Transverse colon (tissue), 4 donors: ENCODE data around the gene KIF26A. TPM values are rescaled to one million over a fixed set of nuclear protein-coding genes. Genes with fewer than 3 reads are reported as not detected.

Source experiments
- DNase-seq: peaks from one replicate; pipeline ENCODE4 v3.0.0-alpha.2; 2019
- H3K27ac ChIP-seq, 4 donors: fragments of 200-600 bp; sonication (generic); 2 replicates each; pipeline ENCODE4 v1.5.1; 2016 to 2018; ENCODE audit warnings: inconsistent platforms in 4 of 4
- H3K27me3 ChIP-seq: fragments of 200-600 bp; sonication (generic); 2 replicates; pipeline ENCODE4 v1.5.1; 2017; ENCODE audit warnings: inconsistent platforms
- H3K36me3 ChIP-seq, 4 donors: fragments of 200-600 bp; sonication (generic); 2 replicates each; pipeline ENCODE4 v1.5.1; 2017 to 2019; ENCODE audit warnings: inconsistent platforms in 4 of 4
- H3K4me1 ChIP-seq, 4 donors: fragments of 200-600 bp; sonication (generic); 2 replicates each; pipeline ENCODE4 v1.5.1; 2017 to 2020; ENCODE audit warnings: inconsistent platforms in 4 of 4
- H3K4me3 ChIP-seq, 4 donors: fragments of 200-600 bp; sonication (generic); 1 replicate in 1 of 4; 2 replicates in 3 of 4; pipeline versions ENCODE4 v1.5.1 to v1.6.1; 2017 to 2019; ENCODE audit warnings: inconsistent platforms in 4 of 4
- H3K9me3 ChIP-seq, 2 donors: fragments of 200-600 bp; sonication (generic); 2 replicates each; pipeline ENCODE4 v1.5.1; 2017 to 2019; ENCODE audit warnings: inconsistent platforms in 2 of 2
- CTCF ChIP-seq, 5 experiments: fragments of 200-600 bp in 3 of 5; fragments of 450-650 bp in 2 of 5; sonication (generic) in 3 of 5; IDR thresholded peaks; 1 replicate in 2 of 5; 2 replicates in 3 of 5; pipeline ENCODE4 v1.5.1; 2016 to 2017; ENCODE audit warnings: antibody characterized with exemption in 5 of 5, inconsistent platforms in 3 of 5, mild to moderate bottlenecking in 2 of 5, moderate library complexity in 1 of 5
- EP300 ChIP-seq: sonication (generic); formaldehyde crosslinking; IDR thresholded peaks from one replicate; pipeline ENCODE4 v1.6.1; 2017; ENCODE audit warnings: antibody characterized with exemption, low read depth
- POLR2A ChIP-seq: fragments of 450-650 bp; IDR thresholded peaks from one replicate; pipeline ENCODE4 v1.6.1; 2016; ENCODE audit warnings: antibody characterized with exemption, mild to moderate bottlenecking, moderate library complexity
- POLR2AphosphoS5 ChIP-seq, 3 donors: sonication (generic); formaldehyde crosslinking; IDR thresholded peaks; one replicate each; pipeline ENCODE4 v1.6.1; 2016; ENCODE audit warnings: antibody characterized with exemption in 3 of 3
- WGBS, 2 donors: methylation state at CpG; one replicate each; pipeline ENCODE4 v1.1.5; 2018; ENCODE audit warnings: low coverage in 1 of 2; 5-methylcytosine and 5-hydroxymethylcytosine counted together
- in situ Hi-C, 4 donors: fragments of 200-750 bp; cut with MboI; loops; one replicate each; pipeline versions ENCODE4 v1.15.0 to v1.15.1; 2017; ENCODE audit warnings: low sequenced_read_pairs in 3 of 4, low pct_ligation_motif_present in 1 of 4, low pct_unique_long_range_greater_than_20kb in 1 of 4
- intact Hi-C: fragments of 100-400 bp; cut with DNase I; formaldehyde crosslinking; loops from one replicate; pipeline ENCODE4 v1.15.1; 2023; ENCODE audit warnings: low total_unique reads
- total RNA-seq, 4 donors: library from RNA; depleted of rRNA; stranded (reverse); fragments of >200 nt; gene quantifications; one replicate each; pipeline ENCODE4 v1.1.0, GENCODE V29; 2016

KIF26A gene
- total RNA-seq, 4 donors from 2014 or later = 2.2 to 7.8 (median 4.4) TPM

GRCh38 chr14:104103446-104104075 lies 34.8 kb upstream of the KIF26A start:
- DNase-seq = peak; percentile 7
- Histone ChIP-seq H3K27me3 (no peaks in the 10 kb centered on the region), H3K27ac (no peak overlapping the region), H3K9me3 (no peaks in the 10 kb centered on the region), H3K4me3 (no peak overlapping the region), H3K36me3 (no peaks in the 10 kb centered on the region), H3K4me1 (peaks cover 12 to 45% (median 41%) of the 10 kb centered on the region in 4 donors)
- TF ChIP-seq POLR2A (no peak), POLR2AphosphoS5 (IDR thresholded peaks at IDR 0.05) (no peak), EP300 (no peak), CTCF (IDR thresholded peaks at IDR 0.05) (no peak)
- in situ Hi-C loops (no loop called here), intact Hi-C loops (no loop called here)
- WGBS, 2 donors = 73% methylated on average over 23 of the region's 23 CpGs; no CpG with 5 or more reads in 1 of the 2 donors

GRCh38 chr14:104104076-104104901 lies 34.1 kb upstream of the KIF26A start:
- DNase-seq = peak; percentile 7
- 75% methylated on average over 32 of the region's 35 CpGs; no CpG with 5 or more reads in 1 of the 2 donors for WGBS, 2 donors
- Histone ChIP-seq H3K4me1 (peaks cover 12 to 45% (median 43%) of the 10 kb centered on the region in 4 donors), H3K4me3 (no peak overlapping the region), H3K27me3 (no peaks in the 10 kb centered on the region), H3K27ac (no peak overlapping the region), H3K9me3 (no peaks in the 10 kb centered on the region), H3K36me3 (no peaks in the 10 kb centered on the region)
- TF ChIP-seq POLR2AphosphoS5 (IDR thresholded peaks at IDR 0.05) (no peak), POLR2A (no peak), CTCF (IDR thresholded peaks at IDR 0.05) (no peak), EP300 (no peak)
- in situ Hi-C loops (no loop called here), intact Hi-C loops (no loop called here)

- in situ Hi-C loops (no loop called here), intact Hi-C loops (no loop called here)
- 67% methylated on average over 20 of the region's 27 CpGs; no CpG with 5 or more reads in 1 of the 2 donors for WGBS, 2 donors
- Histone ChIP-seq H3K4me3 (no peak overlapping the region), H3K27me3 (no peaks in the 10 kb centered on the region), H3K9me3 (no peaks in the 10 kb centered on the region), H3K36me3 (no peaks in the 10 kb centered on the region), H3K27ac (no peak overlapping the region), H3K4me1 (peaks cover 5 to 40% (median 36%) of the 10 kb centered on the region in 4 donors)
- DNase-seq = peak; percentile 20
- TF ChIP-seq EP300 = no peak
- TF ChIP-seq POLR2A = no peak
- no peak for TF ChIP-seq CTCF (IDR thresholded peaks at IDR 0.05)
- no peak for TF ChIP-seq POLR2AphosphoS5 (IDR thresholded peaks at IDR 0.05)
Measured at GRCh38 chr14:104105071-104105821, 33.1 kb upstream of the KIF26A start.
